NCI-H526 (cell line): Measurements from ENCODE around the gene NUP93.

Experiments used
- DNase-seq, 2 experiments: peaks; one replicate each; lab custom pipeline; 2025; lab: John Stamatoyannopoulos, UW

NUP93 gene

GRCh38 chr16:56743840-56744239 is 13.9 kb downstream of the NUP93 start:
- no peak for DNase-seq

- DNase-seq = no peak
These were observed 15.2 kb downstream of the NUP93 start for GRCh38 chr16:56744996-56745640.

GRCh38 chr16:56747486-56748045 is 17.6 kb downstream of the NUP93 start:
- DNase-seq = no peak

GRCh38 chr16:56748191-56748590 is 18.3 kb downstream of the NUP93 start:
- DNase-seq = no peak

GRCh38 chr16:56748826-56749225 is 18.9 kb downstream of the NUP93 start:
- no peak for DNase-seq

- DNase-seq = no peak
These were observed 20.0 kb downstream of the NUP93 start for GRCh38 chr16:56749672-56750491.

- DNase-seq = no peak
These were observed 23.5 kb downstream of the NUP93 start for GRCh38 chr16:56753410-56753809.

GRCh38 chr16:56755038-56755437 is 25.1 kb downstream of the NUP93 start:
- no peak for DNase-seq

- DNase-seq = no peak
These were observed 28.5 kb downstream of the NUP93 start for GRCh38 chr16:56758432-56758831.

GRCh38 chr16:56758930-56759329 is 29.0 kb downstream of the NUP93 start:
- no peak for DNase-seq

- DNase-seq = no peak
These were observed 33.5 kb downstream of the NUP93 start for GRCh38 chr16:56763291-56763916.

- DNase-seq = no peak
These were observed 34.9 kb downstream of the NUP93 start for GRCh38 chr16:56764835-56765234.

- no peak for DNase-seq
These were observed 36.0 kb downstream of the NUP93 start for GRCh38 chr16:56765949-56766348.

GRCh38 chr16:56767024-56767423 is 37.1 kb downstream of the NUP93 start:
- DNase-seq = no peak

- DNase-seq = no peak
These were observed 39.7 kb downstream of the NUP93 start for GRCh38 chr16:56769677-56770076.

GRCh38 chr16:56771558-56772279 is 41.8 kb downstream of the NUP93 start:
- no peak for DNase-seq

- DNase-seq = no peak
These were observed 43.6 kb downstream of the NUP93 start for GRCh38 chr16:56773532-56773931.

- DNase-seq = no peak
These were observed 44.2 kb downstream of the NUP93 start for GRCh38 chr16:56774016-56774680.

- no peak for DNase-seq
These were observed 45.2 kb downstream of the NUP93 start for GRCh38 chr16:56775162-56775561.

- DNase-seq = no peak
These were observed 46.6 kb downstream of the NUP93 start for GRCh38 chr16:56776562-56776961.

GRCh38 chr16:56777001-56777400 is 47.1 kb downstream of the NUP93 start:
- no peak for DNase-seq

- no peak for DNase-seq
These were observed 47.6 kb downstream of the NUP93 start for GRCh38 chr16:56777482-56777881.
